Testis (tissue), 3 donors: Measurements from ENCODE around the gene SAMHD1. TPM values are rescaled to one million over a fixed set of nuclear protein-coding genes. Genes with fewer than 3 reads are reported as not detected.
"Not testable (repeated sequence)": the region's sequence is repeated elsewhere in the genome, so short reads cannot be mapped to it uniquely, and the experiment has no call there.

Experiments
- DNase-seq: peaks from one replicate; pipeline ENCODE4 v3.0.0-alpha.2; 2019
- H3K27ac ChIP-seq, 2 donors: fragments of 200-600 bp; sonication (generic); one replicate each; pipeline ENCODE4 v1.5.1; 2019
- H3K27me3 ChIP-seq: fragments of 200-600 bp; sonication (generic); one replicate; pipeline ENCODE4 v1.5.1; 2019
- H3K36me3 ChIP-seq: fragments of 200-600 bp; sonication (generic); one replicate; pipeline ENCODE4 v1.5.1; 2017; ENCODE audit warnings: low read depth; ENCODE audit errors: missing control alignments
- H3K4me1 ChIP-seq: fragments of 200-600 bp; sonication (generic); one replicate; pipeline ENCODE4 v1.5.1; 2019
- H3K4me3 ChIP-seq, 2 donors: fragments of 200-600 bp; sonication (generic); one replicate each; pipeline ENCODE4 v1.5.1; 2017 to 2019
- H3K9me3 ChIP-seq: fragments of 200-600 bp; sonication (generic); one replicate; pipeline ENCODE4 v1.5.1; 2017
- CTCF ChIP-seq, 3 experiments: fragments of 450-650 bp in 2 of 3; fragments of 200-600 bp in 1 of 3; sonication (generic) in 1 of 3; IDR thresholded peaks; one replicate each; pipeline ENCODE4 v1.5.1; 2016 to 2019; ENCODE audit warnings: antibody characterized with exemption in 3 of 3, mild to moderate bottlenecking in 2 of 3, moderate library complexity in 1 of 3
- POLR2A ChIP-seq: fragments of 450-650 bp; IDR thresholded peaks from one replicate; pipeline ENCODE4 v1.6.1; 2017; ENCODE audit warnings: antibody characterized with exemption, mild to moderate bottlenecking, moderate library complexity
- WGBS, 2 donors: methylation state at CpG; one replicate each; pipeline ENCODE4 v1.1.5; 2018; 5-methylcytosine and 5-hydroxymethylcytosine counted together
- intact Hi-C: fragments of 100-400 bp; cut with DNase I; formaldehyde crosslinking; loops from one replicate; pipeline ENCODE4 v1.15.1; 2023; ENCODE audit warnings: low total_unique reads
- polyA plus RNA-seq: library from polyadenylated mRNA; stranded (reverse); fragments of 350-450 nt; fragmentation: Illumina TruSeq; extraction: RNeasy Lipid Tissue Mini Kit (QIAGEN cat#74804); gene quantifications from one replicate; pipeline ENCODE4 v1.2.3, GENCODE V29; 2014; ENCODE audit warnings: low read depth, low replicate concordance; ENCODE audit not compliant: insufficient read depth
- total RNA-seq, 2 donors: library from RNA; depleted of rRNA; stranded (reverse); fragments of >200 nt; gene quantifications; one replicate each; pipeline ENCODE4 v1.2.3, GENCODE V29; 2016

Gene SAMHD1
- total and polyA plus RNA-seq, 3 donors from 2014 or later = 38.7 to 79.0 (median 61.9) TPM

- peak; percentile 26 for DNase-seq
- Histone ChIP-seq H3K27me3 (no peaks in the 10 kb centered on the region), H3K27ac (no peak overlapping the region), H3K9me3 (no peaks in the 10 kb centered on the region), H3K36me3 (no peaks in the 10 kb centered on the region), H3K4me1 (no peaks in the 10 kb centered on the region), H3K4me3 (no peak overlapping the region)
- WGBS, 2 donors = 17 to 26% methylated on average over 2 of the region's 2 CpGs
- TF ChIP-seq CTCF (IDR thresholded peaks at IDR 0.05) = peak; percentile 74 to 96 (median 87)
- TF ChIP-seq POLR2A = no peak
- intact Hi-C loops = no loop called here
Observed at GRCh38 chr20:36919715-36920333, 31.7 kb downstream of the SAMHD1 start.

GRCh38 chr20:36917943-36918342 lies 33.6 kb downstream of the SAMHD1 start:
- Histone ChIP-seq H3K27me3 (no peaks in the 10 kb centered on the region), H3K9me3 (no peaks in the 10 kb centered on the region), H3K36me3 (no peaks in the 10 kb centered on the region), H3K4me3 (no peak overlapping the region), H3K4me1 (no peaks in the 10 kb centered on the region), H3K27ac (no peak overlapping the region)
- TF ChIP-seq POLR2A = no peak
- no peak for TF ChIP-seq CTCF (IDR thresholded peaks at IDR 0.05)
- intact Hi-C loops = no loop called here
- no peak for DNase-seq

GRCh38 chr20:36917240-36917639 lies 34.3 kb downstream of the SAMHD1 start:
- intact Hi-C loops = no loop called here
- TF ChIP-seq POLR2A (no peak), CTCF (IDR thresholded peaks at IDR 0.05) (no peak)
- Histone ChIP-seq H3K9me3 (no peaks in the 10 kb centered on the region), H3K27ac (no peak overlapping the region), H3K36me3 (no peaks in the 10 kb centered on the region), H3K4me1 (no peaks in the 10 kb centered on the region), H3K4me3 (no peak overlapping the region), H3K27me3 (no peaks in the 10 kb centered on the region)
- DNase-seq = no peak
- WGBS, 2 donors = 95 to 97% methylated on average over 6 of the region's 6 CpGs

GRCh38 chr20:36916199-36916598 lies 35.3 kb downstream of the SAMHD1 start:
- no peak for DNase-seq
- Histone ChIP-seq H3K27ac (no peak overlapping the region), H3K9me3 (no peaks in the 10 kb centered on the region), H3K36me3 (no peaks in the 10 kb centered on the region), H3K4me1 (no peaks in the 10 kb centered on the region), H3K27me3 (no peaks in the 10 kb centered on the region), H3K4me3 (no peak overlapping the region)
- TF ChIP-seq CTCF (IDR thresholded peaks at IDR 0.05) (no peak), POLR2A (no peak)
- WGBS, 2 donors = 95 to 96% methylated on average over 2 of the region's 2 CpGs
- intact Hi-C loops = no loop called here

GRCh38 chr20:36908603-36909002 lies 42.9 kb downstream of the SAMHD1 start:
- TF ChIP-seq POLR2A (no peak), CTCF (IDR thresholded peaks at IDR 0.05) (no peak)
- intact Hi-C loops = no loop called here
- no peak overlapping the region for H3K4me3 ChIP-seq
- DNase-seq = no peak
- H3K27ac ChIP-seq = no peak overlapping the region
- no peaks in the 10 kb centered on the region for H3K9me3 ChIP-seq
- no peaks in the 10 kb centered on the region for H3K27me3 ChIP-seq
- H3K36me3 ChIP-seq = no peaks in the 10 kb centered on the region
- 57 to 73% methylated on average over 4 of the region's 4 CpGs for WGBS, 2 donors
- H3K4me1 ChIP-seq = no peaks in the 10 kb centered on the region

- H3K4me3 ChIP-seq, H3K4me1 ChIP-seq, intact Hi-C loops, H3K27me3 ChIP-seq, H3K9me3 ChIP-seq, DNase-seq, H3K36me3 ChIP-seq, H3K27ac ChIP-seq: not testable (repeated sequence)
- WGBS, 2 donors = 96 to 98% methylated on average over 7 of the region's 7 CpGs
Observed at GRCh38 chr20:36906086-36906485, 45.4 kb downstream of the SAMHD1 start.

GRCh38 chr20:36905566-36905965 lies 45.9 kb downstream of the SAMHD1 start:
- H3K27ac ChIP-seq, H3K9me3 ChIP-seq, H3K27me3 ChIP-seq, DNase-seq, H3K4me3 ChIP-seq, intact Hi-C loops, H3K4me1 ChIP-seq, H3K36me3 ChIP-seq: not testable (repeated sequence)
- 96 to 98% methylated on average over 10 of the region's 10 CpGs for WGBS, 2 donors
